NCI-H1092 treated with DMSO at 0.1 percent for 48 hours (cell line): ENCODE measurements around the gene GLMP.
A peak's percentile ranks its signal among the peaks of the same experiment; 100 is the strongest.

ENCODE experiments used
- DNase-seq: peaks from one replicate; lab custom pipeline; 2025; lab: John Stamatoyannopoulos, UW

Gene GLMP

GRCh38 chr1:156248323-156248683, 47.2 kb downstream of the GLMP start:
- DNase-seq, result no peak

- DNase-seq, result no peak
Observed at GRCh38 chr1:156247460-156248322, 47.8 kb downstream of the GLMP start, which contains the start of gene PAQR6. TSS of gene PAQR6 (minus strand) at chr1:156248056. CDS start at chr1:156246731, 1,325 bp downstream.

GRCh38 chr1:156246781-156247459, 48.6 kb downstream of the GLMP start:
- DNase-seq, result no peak

- DNase-seq, result no peak
Observed at GRCh38 chr1:156246241-156246780, 49.2 kb downstream of the GLMP start.

- DNase-seq, result peak; percentile 55
Observed at GRCh38 chr1:156245451-156246232, 49.8 kb downstream of the GLMP start.

DNA sequence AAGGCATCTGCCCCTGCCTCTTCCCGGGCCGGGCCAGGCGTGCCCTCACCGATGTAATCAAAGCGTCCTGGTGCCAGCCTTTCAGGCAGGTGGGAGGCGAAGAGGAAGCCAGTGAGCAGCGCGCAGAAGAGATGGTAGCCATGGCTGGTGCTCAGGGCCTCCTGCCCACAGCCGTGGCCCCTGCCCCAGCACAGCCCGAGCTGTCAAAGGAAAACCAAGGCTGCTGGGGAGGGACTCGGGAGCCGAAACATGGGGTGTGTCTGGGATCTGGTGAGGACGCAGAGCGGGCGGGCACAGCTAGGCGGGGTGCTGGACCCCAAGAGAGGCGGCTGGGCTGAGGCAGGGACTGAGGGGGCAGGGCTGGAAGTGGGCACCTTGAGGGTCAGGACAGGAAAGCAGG, 50.8 kb downstream of the GLMP start:
- no peak for DNase-seq

DNA sequence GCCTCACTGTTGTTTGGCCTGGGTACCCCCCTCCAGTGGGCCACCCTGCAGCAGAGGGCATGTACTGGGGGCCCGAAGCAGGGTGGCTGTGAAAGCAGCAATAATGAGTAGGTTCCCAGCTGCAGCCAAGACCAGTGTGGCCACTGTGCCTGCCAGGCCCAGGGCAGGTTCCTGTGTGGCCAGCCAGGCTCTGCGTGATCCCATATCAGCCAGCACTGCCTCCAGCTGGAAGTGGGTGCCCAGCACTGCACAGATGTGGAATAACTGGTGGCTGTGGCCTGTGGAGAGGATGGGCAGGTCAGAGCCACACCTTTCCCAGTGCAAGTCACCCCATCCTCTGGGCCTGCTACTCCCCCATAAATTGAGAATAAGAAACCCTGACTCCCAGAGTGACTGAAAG, 51.4 kb downstream of the GLMP start:
- no peak for DNase-seq

DNA sequence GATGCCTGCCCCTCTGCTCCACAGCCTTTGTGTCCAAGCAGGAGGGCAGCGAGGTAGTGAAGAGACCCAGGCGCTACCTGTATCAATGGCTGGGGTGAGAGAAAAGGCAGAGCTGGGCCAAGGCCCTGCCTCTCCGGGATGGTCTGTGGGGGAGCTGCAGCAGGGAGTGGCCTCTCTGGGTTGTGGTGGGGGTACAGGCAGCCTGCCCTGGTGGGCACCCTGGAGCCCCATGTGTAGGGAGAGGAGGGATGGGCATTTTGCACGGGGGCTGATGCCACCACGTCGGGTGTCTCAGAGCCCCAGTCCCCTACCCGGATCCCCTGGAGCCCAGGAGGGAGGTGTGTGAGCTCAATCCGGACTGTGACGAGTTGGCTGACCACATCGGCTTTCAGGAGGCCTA, 52.7 kb downstream of the GLMP start:
- DNase-seq, result no peak
